ENCODE results near the gene CCNG1. TPM values are rescaled to one million over a fixed set of nuclear protein-coding genes. Genes with fewer than 3 reads are reported as not detected.

CCNG1 gene
- 291 and 319 TPM in 2 replicates for total RNA-seq

GRCh38 chr5:163437309-163438182 is at the start of gene CCNG1:
TSS of gene CCNG1 (plus strand) at chr5:163437595. CDS start at chr5:163439257, 1,662 bp downstream.

DNA sequence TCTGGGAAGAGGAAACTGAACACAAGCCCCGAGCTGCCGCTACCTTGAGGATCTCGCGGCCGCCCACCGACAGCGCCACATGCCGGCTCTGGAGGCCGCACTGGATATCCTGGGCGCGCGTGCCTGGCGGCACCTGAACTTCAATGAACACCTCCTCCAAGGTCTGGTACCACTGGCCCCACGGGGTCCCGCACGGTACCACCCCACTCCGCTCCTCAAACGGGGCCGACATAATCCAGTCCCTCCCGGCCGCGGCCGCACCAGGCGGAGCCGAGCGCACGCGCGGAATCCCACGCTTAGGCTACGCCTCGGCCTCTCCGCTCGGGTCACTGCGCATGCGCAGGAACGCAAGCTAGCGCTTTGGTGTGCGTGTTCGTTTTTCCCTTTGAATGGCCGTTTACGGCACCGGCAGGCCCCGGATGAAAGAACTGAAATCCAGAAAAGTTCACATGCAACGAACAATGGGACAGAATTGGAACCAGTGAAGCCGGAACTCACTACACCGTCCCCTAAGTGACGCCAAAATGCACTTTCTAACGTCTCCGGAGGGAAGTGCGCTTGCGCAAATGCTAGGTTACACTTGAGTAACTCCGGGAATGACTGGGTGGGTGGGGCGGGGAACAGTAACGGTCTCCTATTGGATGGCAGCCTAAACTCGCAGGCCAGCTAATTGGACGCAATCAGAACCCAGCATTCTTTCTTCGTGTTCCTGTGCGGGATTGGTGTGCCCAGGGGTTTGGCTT is 22.6 kb downstream of the CCNG1 start, which contains the start of gene NUDCD2:
Gene NUDCD2, minus strand, starts transcription at position 284 of the 743 bp plus-strand sequence. Its CDS starts 52 bp downstream, at position 232.

GRCh38 chr5:163460562-163461171 is 23.3 kb downstream of the CCNG1 start, which contains the start of gene HMMR:
TSS of gene HMMR (plus strand) at chr5:163460632. CDS start at chr5:163460693, 61 bp downstream.

Other genes with a start within 250 kb of the CCNG1 start
- gene NUDCD2, start 22.5 kb downstream of the CCNG1 start, total RNA-seq = 5.6 and 11.0 TPM in 2 replicates
- gene HMMR, start 23.0 kb downstream of the CCNG1 start, total RNA-seq = 17.3 and 36.1 TPM in 2 replicates
- gene MAT2B, start 68.0 kb downstream of the CCNG1 start, total RNA-seq = 88.4 and 112 TPM in 2 replicates

Measured in endothelial cell of coronary artery (primary cell).